HepG2 (cell line): ENCODE results near the gene FGF1. TPM values are rescaled to one million over a fixed set of nuclear protein-coding genes. Genes with fewer than 3 reads are reported as not detected.

Source experiments
- ATAC-seq: fragments of 200-7000 bp; cut with Tn5 transposase; 3 replicates; pipeline ENCODE4 v1.9.1; 2020; ENCODE audit warnings: mild to moderate bottlenecking, moderate library complexity
- BruUV-seq: library from RNA; stranded (reverse); fragments of 400-500 nt; replicated peaks from 2 replicates; lab custom pipeline; 2021; lab: Mats Ljungman, UMichigan
- CTCF ChIA-PET: fragments of 300-600 bp; formaldehyde crosslinking; extraction: SDS; loops from one replicate; lab custom pipeline; 2021; ENCODE audit warnings: low total read pairs, inconsistent platforms, low intra/inter-chr PET ratio; lab: Yijun Ruan, JAX
- POLR2A ChIA-PET: fragments of 350-600 bp; sonication (Branson Sonifier 250); formaldehyde crosslinking; loops from one replicate; lab custom pipeline; 2020; ENCODE audit warnings: antibody characterized with exemption, inconsistent platforms; lab: Yijun Ruan, JAX
- DNase-seq: peaks from one replicate; pipeline ENCODE4 v3.0.0-alpha.2; 2015; ENCODE audit warnings: low spot score
- FAIRE-seq: peaks from 3 replicates; lab custom pipeline; 2011; peaks lifted over from hg19 to GRCh38; lab: Jason Lieb, UNC
- H2AFZ ChIP-seq: one replicate; pipeline ENCODE4 v1.6.1; 2011; ENCODE audit warnings: low read length, inconsistent platforms
- H3K27ac ChIP-seq: fragments of 300-600 bp; 3 replicates; pipeline ENCODE4 v1.8.0; 2011; ENCODE audit warnings: mixed run types, mild to moderate bottlenecking, mixed read lengths, low read length, inconsistent platforms; ENCODE audit not compliant: insufficient read depth; ENCODE audit errors: extremely low read length
- H3K27me3 ChIP-seq, 2 experiments: fragments of 200-600 bp in 1 of 2; 2 replicates in 1 of 2; 3 replicates in 1 of 2; pipeline versions ENCODE4 v1.6.0 to v1.8.0; 2011; ENCODE audit warnings: low read length in 2 of 2, mild to moderate bottlenecking in 2 of 2, moderate library complexity in 2 of 2, inconsistent platforms in 1 of 2; ENCODE audit not compliant: insufficient read depth in 2 of 2, control insufficient read depth in 1 of 2
- H3K36me3 ChIP-seq, 2 experiments: fragments of 200-600 bp in 1 of 2; replicated peaks in 1 of 2; 2 replicates in 1 of 2; 3 replicates in 1 of 2; pipeline versions ENCODE4 v1.5.1 to v1.8.0; 2011; ENCODE audit warnings: low read length in 2 of 2, inconsistent platforms in 1 of 2; ENCODE audit not compliant: insufficient read depth in 2 of 2, control insufficient read depth in 1 of 2
- H3K4me1 ChIP-seq: 2 replicates; pipeline ENCODE4 v1.5.1; 2012; ENCODE audit warnings: low read length, inconsistent platforms; ENCODE audit not compliant: insufficient read depth
- H3K4me2 ChIP-seq: 2 replicates; pipeline ENCODE4 v1.6.0; 2011; ENCODE audit warnings: low read depth, low read length, inconsistent platforms
- H3K4me3 ChIP-seq, 3 experiments: fragments of 200-600 bp in 1 of 3; sonication (generic), shearing (Covaris generic) in 1 of 3; replicated peaks in 1 of 3; 2 replicates each; pipeline ENCODE4 v1.5.1; 2011 to 2016; ENCODE audit warnings: low read length in 3 of 3, inconsistent platforms in 2 of 3, low read depth in 2 of 3, mild to moderate bottlenecking in 2 of 3, control low read depth in 1 of 3, mixed read lengths in 1 of 3; ENCODE audit not compliant: insufficient read depth in 1 of 3
- H3K79me2 ChIP-seq: one replicate; pipeline ENCODE4 v1.6.1; 2011; ENCODE audit warnings: low read length, inconsistent platforms; ENCODE audit not compliant: insufficient read depth
- H3K9ac ChIP-seq: 2 replicates; pipeline ENCODE4 v1.6.0; 2011; ENCODE audit warnings: mild to moderate bottlenecking, low read depth, low read length, inconsistent platforms; ENCODE audit not compliant: insufficient read depth
- H3K9me3 ChIP-seq: 2 replicates; pipeline ENCODE4 v1.5.1; 2012; ENCODE audit warnings: mild to moderate bottlenecking, low read length
- H4K20me1 ChIP-seq: 2 replicates; pipeline ENCODE4 v1.6.0; 2011; ENCODE audit warnings: inconsistent platforms, mild to moderate bottlenecking, low read length, moderate library complexity; ENCODE audit not compliant: insufficient read depth
- BCL6 ChIP-seq: IDR thresholded peaks from 2 replicates; pipeline ENCODE4 v1.6.1; 2016; ENCODE audit warnings: missing genetic modification reagents, missing compliant biosample characterization
- KAT8 ChIP-seq: IDR thresholded peaks from 2 replicates; pipeline ENCODE4 v1.6.1; 2016; ENCODE audit warnings: missing genetic modification reagents, missing compliant biosample characterization
- MIXL1 ChIP-seq: IDR thresholded peaks from 2 replicates; pipeline ENCODE4 v1.6.1; 2016
- RBM22 ChIP-seq: fragments of 200-400 bp; formaldehyde crosslinking; optimal IDR thresholded peaks from 2 replicates; pipeline ENCODE3; 2017; ENCODE audit warnings: mild to moderate bottlenecking, low read length, moderate library complexity
- SETDB1 ChIP-seq: sonication (generic); formaldehyde crosslinking; IDR thresholded peaks from 2 replicates; pipeline ENCODE4 v1.5.1; 2020; ENCODE audit warnings: missing genetic modification reagents, mild to moderate bottlenecking, borderline replicate concordance
- ZMAT3 ChIP-seq: sonication (generic); formaldehyde crosslinking; conservative IDR thresholded peaks from 2 replicates; pipeline ENCODE4 v1.7.0; 2021; ENCODE audit warnings: missing genetic modification reagents
- WGBS: methylation state at CpG from one replicate; pipeline ENCODE4 v1.1.6; 2017; ENCODE audit warnings: low lambda C conversion rate; 5-methylcytosine and 5-hydroxymethylcytosine counted together
- in situ Hi-C: cut with HindIII; loops from 2 replicates; pipeline ENCODE4 v1.10.0; 2017; ENCODE audit warnings: low pct_unique_long_range_greater_than_20kb; ENCODE audit not compliant: extremely low pct_ligation_motif_present
- intact Hi-C: fragments of 100-400 bp; cut with micrococcal nuclease; formaldehyde crosslinking; loops from one replicate; pipeline ENCODE4 v1.10.0; 2022; ENCODE audit not compliant: unreplicated experiment
- polyA plus RNA-seq, 8 experiments: library from polyadenylated mRNA; depleted of rRNA in 3 of 8; stranded (reverse) in 7 of 8; unstranded in 1 of 8; fragments of >200 nt; fragmentation: Illumina TruSeq in 4 of 8; extraction: Trizol in 4 of 8; gene quantifications; 2 replicates each; pipeline versions ENCODE4 v1.2.1 to v1.2.3, GENCODE V29; 2011 to 2016; ENCODE audit warnings: low read depth in 4 of 8, missing spikeins in 1 of 8, mixed read lengths in 1 of 8; ENCODE audit not compliant: insufficient read depth in 1 of 8
- total RNA-seq, 5 experiments: library from RNA; depleted of rRNA; stranded (reverse); fragments of >200 nt; fragmentation: Illumina TruSeq; extraction: Trizol; gene quantifications; 2 replicates each; pipeline ENCODE4 v1.2.3, GENCODE V29; 2016; ENCODE audit warnings: low read depth in 1 of 5
- TF ChIP-seq, protein P1 (sequence below): conservative IDR thresholded peaks from 2 replicates; pipeline ENCODE4 v1.6.1; 2018; ENCODE audit warnings: missing genetic modification reagents
- TF ChIP-seq, protein P2 (sequence below): sonication (generic); formaldehyde crosslinking; IDR thresholded peaks from 2 replicates; pipeline ENCODE4 v1.4.0; 2020; ENCODE audit warnings: mild to moderate bottlenecking, missing genetic modification reagents
- TF ChIP-seq, protein P3 (sequence below): sonication (generic); formaldehyde crosslinking; IDR thresholded peaks from 2 replicates; pipeline ENCODE4 v1.8.0; 2022; ENCODE audit warnings: missing genetic modification reagents, low read depth, mild to moderate bottlenecking, borderline replicate concordance

FGF1 gene
- total and polyA plus RNA-seq, 2 of the 13 experiments (the other 11 are each of a cell fraction or from before 2014, with no cell fraction given), result not detected

DNA sequence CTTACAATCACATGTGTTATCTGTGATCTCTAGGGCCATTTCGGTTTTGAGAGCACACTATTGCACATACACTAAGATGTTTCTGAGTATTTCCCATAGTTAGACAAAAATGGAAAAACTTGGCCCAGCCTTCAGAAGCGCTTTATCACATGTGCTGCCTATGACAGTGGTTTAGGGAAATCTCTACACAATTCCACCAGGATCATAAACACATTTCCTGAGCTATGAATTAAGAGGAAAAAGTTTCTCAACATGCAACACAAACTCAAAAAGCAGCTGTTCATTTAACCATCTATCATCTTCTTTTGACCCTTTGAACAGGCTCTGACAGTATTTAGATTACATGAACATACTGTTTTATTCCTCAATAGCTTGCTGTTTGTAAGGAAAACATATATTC, 15.1 kb downstream of the FGF1 start:
- Histone ChIP-seq H3K27ac (no peak overlapping the region), H3K36me3 (no peaks in the 10 kb centered on the region), H3K9me3 (no peaks in the 10 kb centered on the region), H3K4me1 (peaks cover 11% of the 10 kb centered on the region), H3K27me3 (peaks cover 3 to 31% of the 10 kb centered on the region in 2 experiments; a peak in 2 of 5 replicates), H3K4me3 (no peak overlapping the region), H3K4me2 (no peak overlapping the region), H2AFZ (no peak overlapping the region), H3K79me2 (no peaks in the 10 kb centered on the region), H4K20me1 (no peaks in the 10 kb centered on the region), H3K9ac (no peak overlapping the region)
- no peak for FAIRE-seq
- TF ChIP-seq, protein P1, sequence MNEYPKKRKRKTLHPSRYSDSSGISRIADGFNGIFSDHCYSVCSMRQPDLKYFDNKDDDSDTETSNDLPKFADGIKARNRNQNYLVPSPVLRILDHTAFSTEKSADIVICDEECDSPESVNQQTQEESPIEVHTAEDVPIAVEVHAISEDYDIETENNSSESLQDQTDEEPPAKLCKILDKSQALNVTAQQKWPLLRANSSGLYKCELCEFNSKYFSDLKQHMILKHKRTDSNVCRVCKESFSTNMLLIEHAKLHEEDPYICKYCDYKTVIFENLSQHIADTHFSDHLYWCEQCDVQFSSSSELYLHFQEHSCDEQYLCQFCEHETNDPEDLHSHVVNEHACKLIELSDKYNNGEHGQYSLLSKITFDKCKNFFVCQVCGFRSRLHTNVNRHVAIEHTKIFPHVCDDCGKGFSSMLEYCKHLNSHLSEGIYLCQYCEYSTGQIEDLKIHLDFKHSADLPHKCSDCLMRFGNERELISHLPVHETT (CRISPR knock-in tag), result no peak
- TF ChIP-seq BCL6 (no peak), MIXL1 (no peak), RBM22 (no peak), ZMAT3 (CRISPR knock-in tag) (no peak), KAT8 (CRISPR knock-in tag) (no peak), SETDB1 (CRISPR knock-in tag) (no peak)
- TF ChIP-seq, protein P2, sequence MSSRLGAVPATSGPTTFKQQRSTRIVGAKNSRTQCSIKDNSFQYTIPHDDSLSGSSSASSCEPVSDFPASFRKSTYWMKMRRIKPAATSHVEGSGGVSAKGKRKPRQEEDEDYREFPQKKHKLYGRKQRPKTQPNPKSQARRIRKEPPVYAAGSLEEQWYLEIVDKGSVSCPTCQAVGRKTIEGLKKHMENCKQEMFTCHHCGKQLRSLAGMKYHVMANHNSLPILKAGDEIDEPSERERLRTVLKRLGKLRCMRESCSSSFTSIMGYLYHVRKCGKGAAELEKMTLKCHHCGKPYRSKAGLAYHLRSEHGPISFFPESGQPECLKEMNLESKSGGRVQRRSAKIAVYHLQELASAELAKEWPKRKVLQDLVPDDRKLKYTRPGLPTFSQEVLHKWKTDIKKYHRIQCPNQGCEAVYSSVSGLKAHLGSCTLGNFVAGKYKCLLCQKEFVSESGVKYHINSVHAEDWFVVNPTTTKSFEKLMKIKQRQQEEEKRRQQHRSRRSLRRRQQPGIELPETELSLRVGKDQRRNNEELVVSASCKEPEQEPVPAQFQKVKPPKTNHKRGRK, result no peak
- TF ChIP-seq, protein P3, sequence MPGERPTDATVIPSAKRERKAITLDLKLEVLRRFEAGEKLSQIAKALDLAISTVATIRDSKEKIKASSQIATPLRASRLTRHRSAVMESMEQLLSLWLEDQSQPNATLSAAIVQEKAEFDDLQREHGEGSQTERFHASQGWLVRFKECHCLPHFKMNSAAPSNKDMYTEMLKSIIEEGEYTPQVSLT (CRISPR knock-in tag), result no peak
- DNase-seq, result no peak
- 13% methylated on average over 2 of the region's 2 CpGs for WGBS
- in situ Hi-C loops, result no loop called here
- intact Hi-C loops, result no loop called here
- ATAC-seq, result no peak
- no TSS peak for BruUV-seq
- ChIA-PET CTCF (no interaction called here), POLR2A (no interaction called here)
